Effector memory CD8-positive, alpha-beta T cell (primary cell): ENCODE data around the gene GRAP2.
A peak's percentile ranks its signal among the peaks of the same experiment; 100 is the strongest.
"Not testable (repeated sequence)": the region's sequence is repeated elsewhere in the genome, so short reads cannot be mapped to it uniquely, and the experiment has no call there.

Experiments used
- ATAC-seq: fragments of 150-1000 bp; cut with Tn5 transposase; replicated peaks from 2 replicates; pipeline ENCODE4 v1.10.0; 2021; ENCODE audit warnings: mild to moderate bottlenecking, moderate library complexity
- DNase-seq, 3 experiments: peaks; one replicate each; pipeline ENCODE4 v3.0.0; 2021
- H3K27ac Mint-ChIP-seq, 2 donors: one replicate each; pipeline ENCODE4 v1.8.0; 2022; ENCODE audit warnings: mild to moderate bottlenecking in 2 of 2, mixed read lengths in 2 of 2, moderate library complexity in 2 of 2
- H3K27me3 Mint-ChIP-seq, 2 donors: one replicate each; pipeline ENCODE4 v1.8.0; 2022; ENCODE audit warnings: mixed read lengths in 2 of 2
- H3K36me3 Mint-ChIP-seq: one replicate; pipeline ENCODE4 v1.8.0; 2022; ENCODE audit warnings: mild to moderate bottlenecking, moderate library complexity, mixed read lengths; ENCODE audit not compliant: insufficient read depth
- H3K4me1 Mint-ChIP-seq, 2 donors: one replicate each; pipeline ENCODE4 v1.8.0; 2022; ENCODE audit warnings: low read depth in 2 of 2, mixed read lengths in 2 of 2
- H3K4me3 Mint-ChIP-seq, 2 donors: one replicate each; pipeline ENCODE4 v1.8.0; 2022; ENCODE audit warnings: mild to moderate bottlenecking in 2 of 2, mixed read lengths in 2 of 2, moderate library complexity in 2 of 2
- H3K9me3 Mint-ChIP-seq, 2 donors: one replicate each; pipeline ENCODE4 v1.8.0; 2022; ENCODE audit warnings: mixed read lengths in 2 of 2

Gene GRAP2

GRCh38 chr22:39983346-39983745 is 82.5 kb downstream of the GRAP2 start:
- Mint-ChIP-seq H3K36me3 (peaks cover 16% of the 10 kb centered on the region), H3K27me3 (peaks cover 2 to 3% of the 10 kb centered on the region in 2 donors), H3K27ac (no peak overlapping the region), H3K4me1 (peaks cover 5 to 22% of the 10 kb centered on the region in 2 donors), H3K9me3 (no peaks in the 10 kb centered on the region), H3K4me3 (no peak overlapping the region)
- DNase-seq: no peak
- ATAC-seq: no peak

GRCh38 chr22:39984006-39984405 is 83.1 kb downstream of the GRAP2 start:
- H3K9me3 Mint-ChIP-seq: no peaks in the 10 kb centered on the region
- peaks cover 16% of the 10 kb centered on the region for H3K36me3 Mint-ChIP-seq
- H3K27me3 Mint-ChIP-seq: peaks cover 9% of the 10 kb centered on the region in 2 donors
- no peak overlapping the region for H3K4me3 Mint-ChIP-seq
- ATAC-seq (no peak), DNase-seq (no peak)
- no peak overlapping the region for H3K27ac Mint-ChIP-seq
- H3K4me1 Mint-ChIP-seq: peaks cover 11 to 19% of the 10 kb centered on the region in 2 donors

GRCh38 chr22:39984746-39985145 is 83.9 kb downstream of the GRAP2 start:
- peaks cover 11 to 13% of the 10 kb centered on the region in 2 donors for H3K4me1 Mint-ChIP-seq
- ATAC-seq (no peak), DNase-seq (no peak)
- no peak overlapping the region for H3K27ac Mint-ChIP-seq
- H3K36me3 Mint-ChIP-seq: peaks cover 16% of the 10 kb centered on the region
- no peak overlapping the region for H3K4me3 Mint-ChIP-seq
- H3K9me3 Mint-ChIP-seq: no peaks in the 10 kb centered on the region
- H3K27me3 Mint-ChIP-seq: peaks cover 16 to 17% of the 10 kb centered on the region in 2 donors

- H3K4me1 Mint-ChIP-seq: peaks cover 6% of the 10 kb centered on the region in 2 donors
- peaks cover 19% of the 10 kb centered on the region in 2 donors for H3K27me3 Mint-ChIP-seq
- DNase-seq (no peak), ATAC-seq (no peak)
- peaks cover 10% of the 10 kb centered on the region for H3K36me3 Mint-ChIP-seq
- H3K27ac Mint-ChIP-seq: no peak overlapping the region
- H3K9me3 Mint-ChIP-seq: no peaks in the 10 kb centered on the region
- H3K4me3 Mint-ChIP-seq: no peak overlapping the region
Measured at GRCh38 chr22:39985383-39986035, 84.6 kb downstream of the GRAP2 start.

- Mint-ChIP-seq H3K4me1 (peaks cover 4 to 6% of the 10 kb centered on the region in 2 donors), H3K27ac (peak overlapping the region; percentile 13 to 79), H3K27me3 (peaks cover 41 to 44% of the 10 kb centered on the region in 2 donors), H3K9me3 (no peaks in the 10 kb centered on the region), H3K36me3 (peaks cover 6% of the 10 kb centered on the region), H3K4me3 (no peak overlapping the region)
- ATAC-seq: no peak
- no peak for DNase-seq
Measured at GRCh38 chr22:39988386-39989114, 87.7 kb downstream of the GRAP2 start.

DNA sequence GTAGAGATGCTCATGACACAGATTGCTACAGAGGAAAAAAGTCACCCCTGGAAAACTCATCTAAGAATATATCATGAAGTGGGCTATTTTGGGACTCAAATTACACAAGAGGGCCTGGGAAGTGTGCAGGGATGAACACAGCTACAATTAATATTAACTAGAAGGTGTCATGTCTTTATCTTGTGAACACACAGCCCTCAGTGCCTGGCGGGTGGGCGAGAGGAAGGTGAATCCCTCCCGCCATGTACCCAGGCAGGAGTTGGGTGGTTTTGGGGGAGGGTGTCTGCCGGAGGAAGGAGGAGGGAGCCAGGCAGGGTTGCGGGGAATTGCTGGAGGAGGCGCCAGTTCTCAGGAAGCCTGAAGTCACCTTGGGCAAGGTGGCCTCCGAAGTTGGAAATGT is 88.7 kb downstream of the GRAP2 start:
- Mint-ChIP-seq H3K27me3 (peaks cover 49 to 52% of the 10 kb centered on the region in 2 donors), H3K36me3 (peaks cover 10% of the 10 kb centered on the region), H3K4me1 (peaks cover 4 to 10% of the 10 kb centered on the region in 2 donors), H3K4me3 (no peak overlapping the region), H3K9me3 (no peaks in the 10 kb centered on the region), H3K27ac (no peak overlapping the region)
- no peak for ATAC-seq
- DNase-seq: no peak

DNA sequence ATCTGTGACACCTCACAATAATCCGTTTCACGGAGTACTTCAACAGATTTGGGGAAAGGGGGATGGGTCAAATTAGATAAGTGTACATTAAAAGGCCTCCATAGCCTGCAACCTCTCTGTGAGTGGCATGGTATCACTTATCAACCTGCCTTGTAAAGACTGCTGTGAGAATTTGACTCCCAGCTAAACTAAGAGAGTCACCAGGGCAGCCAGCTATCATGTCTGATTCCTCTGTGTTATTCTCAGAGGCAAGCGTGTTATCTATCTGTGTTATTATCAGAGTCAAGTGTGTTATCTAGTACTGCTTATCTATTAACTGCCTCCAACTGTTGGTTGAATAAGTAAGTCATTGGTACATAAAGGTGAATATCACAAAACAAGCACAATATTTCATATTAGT is 89.8 kb downstream of the GRAP2 start:
- no peak overlapping the region for H3K4me3 Mint-ChIP-seq
- peaks cover 7% of the 10 kb centered on the region for H3K36me3 Mint-ChIP-seq
- no peak for ATAC-seq
- H3K27ac Mint-ChIP-seq: no peak overlapping the region
- H3K9me3 Mint-ChIP-seq: no peaks in the 10 kb centered on the region
- H3K27me3 Mint-ChIP-seq: peaks cover 51 to 52% of the 10 kb centered on the region in 2 donors
- no peak for DNase-seq
- peaks cover 0 to 10% of the 10 kb centered on the region in 2 donors for H3K4me1 Mint-ChIP-seq

GRCh38 chr22:39991159-39991860 is 90.4 kb downstream of the GRAP2 start:
- Mint-ChIP-seq H3K27ac (no peak overlapping the region), H3K4me3 (no peak overlapping the region)

DNA sequence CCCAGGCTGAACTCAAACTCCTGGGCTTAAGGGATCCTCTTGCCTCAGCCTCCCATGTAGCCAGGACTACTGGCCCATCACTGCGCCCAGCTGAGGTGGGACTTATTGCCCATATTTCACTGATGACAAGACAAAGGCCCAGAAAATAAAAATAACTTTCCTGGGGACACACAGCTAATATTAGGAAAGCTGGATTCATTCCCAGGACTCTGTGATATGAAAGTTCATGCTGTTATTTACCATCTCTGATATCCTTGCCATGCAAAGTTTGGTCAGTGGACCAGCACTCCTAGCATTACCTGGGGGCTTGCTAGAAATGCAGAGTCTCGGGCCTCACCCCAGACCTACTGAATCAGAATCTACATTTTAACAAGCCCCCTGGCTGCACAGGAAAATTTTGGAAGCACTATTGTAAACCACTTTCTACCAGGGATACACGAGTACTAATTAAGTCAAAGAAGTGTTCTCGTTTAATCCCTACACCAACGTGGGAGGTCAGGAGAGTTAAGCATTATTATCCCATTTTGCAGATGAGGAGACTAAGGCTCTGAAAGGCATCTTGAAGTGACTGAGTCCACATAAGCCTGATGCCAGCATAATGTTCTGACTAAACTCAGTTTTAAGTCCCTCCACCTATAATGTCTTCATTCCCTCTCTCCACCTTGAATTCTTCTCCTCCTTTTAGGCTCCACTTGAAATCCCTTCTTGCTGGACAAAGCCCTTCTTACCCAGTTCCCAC is 91.4 kb downstream of the GRAP2 start:
- Mint-ChIP-seq H3K27me3 (peaks cover 63 to 66% of the 10 kb centered on the region in 2 donors), H3K27ac (no peak overlapping the region), H3K36me3 (peaks cover 7% of the 10 kb centered on the region), H3K9me3 (no peaks in the 10 kb centered on the region), H3K4me1 (peaks cover 0 to 10% of the 10 kb centered on the region in 2 donors), H3K4me3 (no peak overlapping the region)
- DNase-seq: no peak
- ATAC-seq: no peak

More at GRCh38 chr22:39991159-39991860, 90.4 kb downstream of the GRAP2 start:
- Mint-ChIP-seq H3K27me3 (peaks cover 57 to 58% of the 10 kb centered on the region in 2 donors), H3K4me1 (peaks cover 0 to 10% of the 10 kb centered on the region in 2 donors), H3K36me3 (peaks cover 7% of the 10 kb centered on the region), H3K9me3 (no peaks in the 10 kb centered on the region)
- no peak for ATAC-seq
- DNase-seq: no peak

GRCh38 chr22:39992894-39993293 is 92.0 kb downstream of the GRAP2 start:
- DNase-seq, ATAC-seq, H3K4me3 Mint-ChIP-seq, H3K9me3 Mint-ChIP-seq, H3K27ac Mint-ChIP-seq, H3K36me3 Mint-ChIP-seq: not testable (repeated sequence)
- H3K4me1 Mint-ChIP-seq: peaks cover 0 to 10% of the 10 kb centered on the region in 2 donors
- peaks cover 68 to 73% of the 10 kb centered on the region in 2 donors for H3K27me3 Mint-ChIP-seq

- H3K36me3 Mint-ChIP-seq: peaks cover 4% of the 10 kb centered on the region
- peaks cover 0 to 5% of the 10 kb centered on the region in 2 donors for H3K4me1 Mint-ChIP-seq
- H3K27me3 Mint-ChIP-seq: peaks cover 58 to 75% of the 10 kb centered on the region in 2 donors
- H3K4me3 Mint-ChIP-seq: peak overlapping the region; percentile 44 to 52
- ATAC-seq (peak; percentile 65), DNase-seq (no peak)
- no peaks in the 10 kb centered on the region for H3K9me3 Mint-ChIP-seq
- H3K27ac Mint-ChIP-seq: no peak overlapping the region
Measured at GRCh38 chr22:39994041-39994565, 93.2 kb downstream of the GRAP2 start.

GRCh38 chr22:39994566-39995392 is 93.9 kb downstream of the GRAP2 start, which contains the start of gene FAM83F:
Gene FAM83F, plus strand, starts transcription at chr22:39994954. Its CDS starts 89 bp downstream, at chr22:39995043.
- Mint-ChIP-seq H3K9me3 (no peaks in the 10 kb centered on the region), H3K36me3 (peaks cover 4% of the 10 kb centered on the region), H3K4me3 (peak within 1 kb of the TSS; percentile 44 to 52), H3K27me3 (peaks cover 51 to 75% of the 10 kb centered on the region in 2 donors), H3K4me1 (peaks cover 1 to 5% of the 10 kb centered on the region in 2 donors), H3K27ac (no peak within 1 kb of the TSS)
- DNase-seq (peak in 1 of 3 experiments; percentile 9), ATAC-seq (peak; percentile 73)
